ENCODE data around the gene TBX4.

GRCh38 chr17:61478026-61478789, 26.0 kb downstream of the TBX4 start:
- TF ChIP-seq CTCF (IDR thresholded peaks at IDR 0.05): no peak
- no peak for TF ChIP-seq POLR2AphosphoS5 (IDR thresholded peaks at IDR 0.05)
- TF ChIP-seq EP300 (IDR thresholded peaks at IDR 0.05): no peak
